ENCODE measurements around the gene PRSS48.
A peak's percentile ranks its signal among the peaks of the same experiment; 100 is the strongest.
"Not testable (repeated sequence)": the region's sequence is repeated elsewhere in the genome, so short reads cannot be mapped to it uniquely, and the experiment has no call there.

PRSS48 gene

DNA sequence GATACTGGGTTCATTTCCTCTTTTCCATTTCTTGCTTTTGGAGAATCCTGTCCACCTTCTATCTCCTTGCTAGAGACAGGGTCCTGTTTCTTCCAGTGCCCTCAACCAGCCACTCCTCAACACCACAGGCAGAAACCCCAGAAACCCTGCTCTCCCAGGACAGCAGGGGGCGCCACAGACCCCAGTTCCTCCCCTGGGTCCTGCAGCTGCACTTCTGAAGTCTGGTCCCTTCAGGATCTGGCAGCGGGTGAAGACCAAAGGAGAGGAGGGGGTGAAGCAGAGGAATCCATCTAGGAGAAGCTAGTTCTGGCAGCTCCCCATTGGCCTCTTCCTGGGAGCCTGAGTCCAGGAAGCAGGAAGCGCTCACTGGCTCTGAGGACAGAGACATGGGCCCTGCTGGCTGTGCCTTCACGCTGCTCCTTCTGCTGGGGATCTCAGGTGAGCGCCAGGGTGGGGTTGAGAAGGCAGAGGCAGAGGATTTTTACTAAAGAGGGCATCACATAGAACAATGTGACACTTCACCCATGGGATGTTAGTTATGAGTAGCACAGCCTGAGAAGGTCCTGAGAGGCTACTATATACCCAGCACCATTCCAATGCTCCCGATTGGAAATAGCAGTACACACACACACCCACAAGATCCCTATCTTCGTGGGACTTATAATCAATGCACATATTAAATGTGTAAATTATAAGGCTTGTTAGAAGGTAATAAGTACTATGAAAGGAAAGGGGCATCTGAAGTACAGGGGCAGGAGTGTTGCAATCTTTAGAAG, at the start of gene PRSS48:
Gene PRSS48, plus strand, starts transcription at position 375 of the 776 bp plus-strand sequence. Its CDS starts 12 bp downstream, at position 387.
- peak in 13 of 14 donors; percentile 3 to 77 (median 52) for DNase-seq

- DNase-seq = no peak
These were observed 49.8 kb upstream of the PRSS48 start for GRCh38 chr4:151227172-151227571.

GRCh38 chr4:151227731-151228130, 49.2 kb upstream of the PRSS48 start:
- DNase-seq = peak in 10 of 14 donors; percentile 9 to 47 (median 21)

DNA sequence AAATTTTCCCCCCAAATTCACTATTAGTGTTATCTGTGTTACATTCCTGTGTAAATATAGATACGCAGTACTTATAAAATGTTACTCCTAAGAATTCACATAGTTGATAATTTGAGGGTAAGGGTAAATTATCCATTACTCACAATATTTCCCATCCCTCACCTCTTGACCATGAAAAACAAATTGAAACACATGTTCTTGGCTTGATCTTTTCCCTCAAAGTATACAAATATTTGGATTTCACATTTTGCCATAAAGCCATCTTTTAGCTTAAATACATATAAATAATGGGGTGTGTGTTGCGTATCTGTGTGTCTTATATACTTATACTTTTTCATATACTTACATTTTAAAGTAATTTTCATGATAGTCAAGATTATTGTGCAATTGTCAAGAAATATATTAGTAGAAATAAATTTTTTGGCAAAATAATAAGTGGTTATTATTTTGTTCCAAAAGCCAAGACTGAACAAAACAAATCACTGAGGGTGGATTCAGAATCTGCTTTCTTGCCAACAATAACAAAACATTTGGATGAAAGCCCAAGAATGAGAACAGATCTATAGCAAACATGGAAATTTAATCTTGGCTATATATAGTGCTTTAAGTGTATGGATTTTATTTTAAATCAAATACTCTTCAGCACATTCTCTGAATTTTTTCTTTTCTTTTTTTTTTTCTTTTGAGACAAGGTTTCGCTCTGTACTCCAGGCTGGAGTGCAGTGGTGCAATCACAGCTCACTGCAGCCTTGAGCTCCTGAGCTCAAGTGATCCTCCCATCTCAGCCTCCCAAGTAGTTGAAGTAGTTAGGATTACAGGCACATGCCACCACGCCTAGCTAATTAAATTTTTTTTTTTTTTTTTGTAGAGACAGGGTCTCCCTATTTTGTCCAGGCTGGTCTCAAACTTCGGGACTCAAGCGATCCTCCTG, 48.5 kb upstream of the PRSS48 start:
- DNase-seq = no peak

DNA sequence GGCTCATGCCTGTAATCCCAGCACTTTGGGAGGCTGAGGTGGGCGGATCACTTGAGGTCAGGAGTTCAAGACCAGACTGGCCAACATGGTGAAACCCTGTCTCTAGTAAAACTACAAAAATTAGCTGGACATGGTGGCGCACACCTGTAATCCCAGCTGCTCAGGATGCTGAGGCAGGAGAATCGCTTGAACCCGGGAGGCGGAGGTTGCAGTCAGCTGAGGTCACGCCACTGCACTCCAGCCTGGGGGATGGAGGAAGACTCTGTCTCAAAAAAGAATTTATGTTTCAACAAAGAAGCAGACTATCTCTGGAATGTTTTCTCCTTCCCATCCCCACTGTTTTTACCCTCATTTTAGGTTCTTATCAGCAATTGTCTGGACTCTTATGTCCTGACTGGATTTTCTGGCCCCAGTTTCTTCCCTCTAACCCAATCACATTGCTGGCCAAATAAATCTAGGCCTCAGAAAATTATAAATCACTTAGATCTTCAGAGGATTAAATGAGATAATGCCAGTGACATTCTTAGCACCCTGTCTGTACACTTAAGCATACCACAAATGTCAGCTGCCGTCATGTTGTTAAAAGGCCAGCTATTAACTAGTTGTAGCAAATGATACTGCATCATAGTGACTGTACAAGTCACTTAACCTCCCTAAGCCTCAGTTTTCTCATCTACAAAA, 44.9 kb upstream of the PRSS48 start:
- no peak for DNase-seq

GRCh38 chr4:151233600-151233999, 43.4 kb upstream of the PRSS48 start:
- DNase-seq = no peak

- DNase-seq = not testable (repeated sequence)
These were observed 41.6 kb upstream of the PRSS48 start for GRCh38 chr4:151235373-151235772.

DNA sequence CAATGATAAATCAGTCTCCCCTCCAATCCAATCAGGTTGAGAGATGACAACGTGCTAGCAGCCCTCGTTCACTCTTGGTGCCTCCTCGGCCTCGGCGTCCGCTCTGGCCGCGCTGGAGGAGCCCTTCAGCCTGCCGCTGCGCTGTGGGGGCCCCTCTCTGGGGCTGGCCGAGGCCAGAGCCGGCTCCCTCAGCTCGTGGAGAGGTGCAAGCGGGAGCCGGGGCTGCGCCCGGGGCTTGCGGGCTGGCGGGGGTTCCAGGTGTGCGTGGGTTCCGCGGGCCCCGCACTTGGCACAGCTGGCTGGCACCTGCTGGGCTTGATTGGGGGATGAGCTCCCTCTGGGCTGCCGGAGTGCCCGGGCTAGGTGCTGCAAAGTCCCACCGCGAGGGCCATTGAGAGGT, 40.9 kb upstream of the PRSS48 start:
- no peak for DNase-seq

DNA sequence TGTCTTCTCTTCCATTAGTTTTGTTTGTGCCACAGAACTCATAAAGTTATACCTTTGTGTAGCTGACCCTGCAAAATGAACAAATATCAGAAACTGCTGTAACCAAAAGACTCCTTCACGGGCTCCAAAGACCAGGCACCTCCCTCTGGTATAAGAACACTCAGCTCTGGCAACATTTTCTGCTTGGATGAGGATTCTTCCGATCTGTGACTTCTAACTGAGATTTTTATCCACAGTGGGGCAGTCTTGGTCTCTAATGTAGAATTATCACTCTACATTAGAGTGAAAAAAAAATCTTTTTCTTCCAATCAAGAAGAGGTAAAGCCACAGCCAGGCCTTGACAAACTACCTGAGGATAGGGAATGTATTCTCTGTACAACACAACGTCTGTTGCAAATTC, 38.5 kb upstream of the PRSS48 start:
- DNase-seq = peak in 2 of 14 donors; percentile 11 to 27

DNA sequence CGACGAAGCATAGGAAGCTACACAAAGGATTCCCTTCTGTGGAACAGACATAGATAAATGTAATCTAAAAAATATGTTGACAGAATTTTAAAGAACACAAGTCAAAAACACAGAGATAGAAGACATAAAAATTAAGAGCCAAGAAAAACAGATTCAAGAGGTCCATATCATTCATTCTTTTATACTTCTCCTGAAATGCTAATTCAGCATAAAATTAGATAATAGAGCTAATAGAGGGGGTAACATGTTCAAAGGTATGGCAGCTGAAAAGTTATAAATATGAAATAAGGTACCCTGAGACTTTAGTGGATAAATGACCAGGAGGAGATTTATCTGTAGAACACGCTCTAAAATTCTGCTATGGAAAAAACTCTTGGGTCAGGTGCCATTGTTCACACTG, 37.4 kb upstream of the PRSS48 start:
- DNase-seq = no peak

GRCh38 chr4:151242305-151242704, 34.7 kb upstream of the PRSS48 start:
- no peak for DNase-seq

- DNase-seq = no peak
These were observed 30.2 kb upstream of the PRSS48 start for GRCh38 chr4:151246742-151247141.

DNA sequence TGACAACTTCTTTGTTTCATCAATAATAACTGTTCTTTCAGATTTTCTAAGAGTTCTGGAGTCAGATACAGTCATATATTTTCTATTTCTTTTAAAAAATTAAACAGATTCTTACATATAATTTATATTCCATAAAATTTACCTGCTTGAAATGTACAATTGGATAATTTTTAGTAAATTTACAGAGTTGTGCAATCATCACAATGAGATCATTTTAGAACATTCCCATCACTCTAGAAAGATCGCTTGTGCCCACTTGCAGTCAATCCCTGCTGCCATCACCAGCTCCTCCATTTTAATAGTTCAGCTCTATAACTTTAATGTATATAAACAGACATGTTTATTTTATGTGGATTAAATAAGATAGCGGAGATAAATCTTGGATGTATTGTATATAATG, 29.6 kb upstream of the PRSS48 start:
- no peak for DNase-seq

GRCh38 chr4:151248519-151248918, 28.4 kb upstream of the PRSS48 start:
- DNase-seq = no peak

DNA sequence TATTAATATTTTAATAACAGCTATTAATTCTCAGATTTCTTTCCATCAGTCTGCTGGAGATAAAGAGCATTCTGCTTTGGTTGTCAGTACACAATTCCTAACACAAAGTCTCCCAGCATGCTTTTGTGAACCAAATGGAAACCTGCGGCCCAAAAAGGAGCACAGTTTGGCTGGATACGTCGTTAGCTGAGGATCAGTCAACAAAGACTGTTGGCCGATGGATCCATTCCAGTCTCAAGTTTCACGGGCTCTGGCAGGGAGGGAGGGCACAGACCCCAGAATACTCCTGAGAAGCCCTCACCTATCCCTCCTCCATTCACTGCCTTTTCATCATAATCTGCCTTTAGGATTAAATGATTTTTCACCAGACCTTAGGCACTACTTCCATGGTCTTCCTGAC, 26.3 kb upstream of the PRSS48 start:
- DNase-seq = no peak

- no peak for DNase-seq
These were observed 25.2 kb upstream of the PRSS48 start for GRCh38 chr4:151251603-151252304.

- not testable (repeated sequence) for DNase-seq
These were observed 21.7 kb upstream of the PRSS48 start for GRCh38 chr4:151255226-151255625.

DNA sequence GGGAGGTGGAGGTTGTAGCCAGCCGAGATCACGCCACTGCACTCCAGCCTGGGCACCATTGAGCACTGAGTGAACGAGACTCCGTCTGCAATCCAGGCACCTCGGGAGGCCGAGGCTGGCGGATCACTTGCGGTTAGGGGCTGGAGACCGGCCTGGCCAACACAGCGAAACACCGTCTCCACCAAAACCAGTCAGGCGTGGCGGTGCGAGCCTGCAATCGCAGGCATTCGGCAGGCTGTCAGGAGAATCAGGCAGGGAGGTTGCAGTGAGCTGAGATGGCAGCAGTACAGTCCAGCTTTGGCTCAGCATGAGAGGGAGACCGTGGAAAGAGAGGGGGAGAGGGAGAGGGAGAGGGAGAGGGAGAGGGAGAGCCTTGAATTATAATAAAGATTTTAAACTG, 21.3 kb upstream of the PRSS48 start:
- DNase-seq = not testable (repeated sequence)

GRCh38 chr4:151256134-151256533, 20.8 kb upstream of the PRSS48 start:
- DNase-seq = no peak

- DNase-seq = no peak
These were observed 19.3 kb upstream of the PRSS48 start for GRCh38 chr4:151257704-151258103.

- no peak for DNase-seq
These were observed 17.2 kb upstream of the PRSS48 start for GRCh38 chr4:151259752-151260151.

- no peak for DNase-seq
These were observed 16.4 kb upstream of the PRSS48 start for GRCh38 chr4:151260526-151260925.
